GM12865 (cell line): ENCODE results near the gene IL1RAP.

ENCODE experiments used
- DNase-seq: peaks from one replicate; pipeline ENCODE4 v3.0.0; 2010; ENCODE audit warnings: low read depth
- H3K4me3 ChIP-seq: 2 replicates; pipeline ENCODE4 v1.5.1; 2011; ENCODE audit warnings: mild to moderate bottlenecking, low read depth, low read length, control low read depth
- CTCF ChIP-seq: IDR thresholded peaks from 2 replicates; pipeline ENCODE4 v1.5.1; 2011; ENCODE audit warnings: low read length, control low read depth, low read depth, inconsistent platforms; ENCODE audit not compliant: insufficient read depth; ENCODE audit errors: missing control alignments

The IL1RAP gene

GRCh38 chr3:190580417-190580816 lies 66.5 kb downstream of the IL1RAP start:
- DNase-seq: no peak
- no peak for TF ChIP-seq CTCF
- no peak overlapping the region for H3K4me3 ChIP-seq

GRCh38 chr3:190581041-190581541 lies 67.2 kb downstream of the IL1RAP start:
- H3K4me3 ChIP-seq: no peak overlapping the region
- no peak for DNase-seq
- TF ChIP-seq CTCF: no peak

GRCh38 chr3:190582667-190583066 lies 68.8 kb downstream of the IL1RAP start:
- no peak overlapping the region for H3K4me3 ChIP-seq
- no peak for DNase-seq
- no peak for TF ChIP-seq CTCF

- TF ChIP-seq CTCF: no peak
- DNase-seq: peak; percentile 14
- no peak overlapping the region for H3K4me3 ChIP-seq
Observed at GRCh38 chr3:190585805-190586630, 72.1 kb downstream of the IL1RAP start.

GRCh38 chr3:190586631-190587011 lies 72.7 kb downstream of the IL1RAP start:
- DNase-seq: peak; percentile 56
- no peak for TF ChIP-seq CTCF
- H3K4me3 ChIP-seq: no peak overlapping the region

- no peak for DNase-seq
- H3K4me3 ChIP-seq: no peak overlapping the region
- no peak for TF ChIP-seq CTCF
Observed at GRCh38 chr3:190588570-190588969, 74.7 kb downstream of the IL1RAP start.

- no peak overlapping the region for H3K4me3 ChIP-seq
- no peak for TF ChIP-seq CTCF
- DNase-seq: no peak
Observed at GRCh38 chr3:190589326-190589725, 75.4 kb downstream of the IL1RAP start.
